Measurements from ENCODE around the gene TOMT.

TOMT gene

DNA sequence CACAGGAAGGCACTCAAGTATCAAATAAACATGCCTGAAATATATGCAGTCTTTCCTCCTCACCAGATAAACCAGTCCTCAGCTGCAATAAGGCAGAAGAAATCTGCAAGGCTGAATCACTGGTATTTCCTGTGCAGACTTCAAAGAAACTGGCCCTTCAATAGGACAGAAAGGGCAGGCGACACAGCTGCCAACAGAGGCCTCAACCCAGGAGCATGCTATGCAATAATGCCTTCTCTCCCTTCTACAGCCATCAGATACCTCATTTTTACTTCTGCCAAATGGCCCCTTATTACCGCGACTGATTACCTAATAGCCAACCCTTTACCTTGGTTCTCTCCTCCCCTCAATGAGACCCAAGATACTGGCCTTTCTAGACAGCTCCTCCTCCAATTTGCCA lies 33.4 kb upstream of the TOMT start:
- Histone ChIP-seq H3K9me3 (ENCODE audit: severe bottlenecking) (no peaks in the 10 kb centered on the region), H3K4me3 (ENCODE audit: severe bottlenecking) (no peak overlapping the region), H3K4me1 (ENCODE audit: insufficient read depth, poor library complexity, severe bottlenecking) (peaks cover 40% of the 10 kb centered on the region), H3K27ac (ENCODE audit: poor library complexity, severe bottlenecking) (peak overlapping the region; percentile 89), H3K27me3 (ENCODE audit: insufficient read depth, poor library complexity, severe bottlenecking) (no peaks in the 10 kb centered on the region), H3K36me3 (ENCODE audit: low read depth) (peaks cover 55% of the 10 kb centered on the region)
- peak; percentile 77 for ATAC-seq (ENCODE audit: low read depth)
- no peak for DNase-seq (ENCODE audit: low spot score)
- TF ChIP-seq, protein P1, sequence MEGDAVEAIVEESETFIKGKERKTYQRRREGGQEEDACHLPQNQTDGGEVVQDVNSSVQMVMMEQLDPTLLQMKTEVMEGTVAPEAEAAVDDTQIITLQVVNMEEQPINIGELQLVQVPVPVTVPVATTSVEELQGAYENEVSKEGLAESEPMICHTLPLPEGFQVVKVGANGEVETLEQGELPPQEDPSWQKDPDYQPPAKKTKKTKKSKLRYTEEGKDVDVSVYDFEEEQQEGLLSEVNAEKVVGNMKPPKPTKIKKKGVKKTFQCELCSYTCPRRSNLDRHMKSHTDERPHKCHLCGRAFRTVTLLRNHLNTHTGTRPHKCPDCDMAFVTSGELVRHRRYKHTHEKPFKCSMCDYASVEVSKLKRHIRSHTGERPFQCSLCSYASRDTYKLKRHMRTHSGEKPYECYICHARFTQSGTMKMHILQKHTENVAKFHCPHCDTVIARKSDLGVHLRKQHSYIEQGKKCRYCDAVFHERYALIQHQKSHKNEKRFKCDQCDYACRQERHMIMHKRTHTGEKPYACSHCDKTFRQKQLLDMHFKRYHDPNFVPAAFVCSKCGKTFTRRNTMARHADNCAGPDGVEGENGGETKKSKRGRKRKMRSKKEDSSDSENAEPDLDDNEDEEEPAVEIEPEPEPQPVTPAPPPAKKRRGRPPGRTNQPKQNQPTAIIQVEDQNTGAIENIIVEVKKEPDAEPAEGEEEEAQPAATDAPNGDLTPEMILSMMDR (IDR thresholded peaks at IDR 0.05; ENCODE audit: poor library complexity, severe bottlenecking), result no peak

DNA sequence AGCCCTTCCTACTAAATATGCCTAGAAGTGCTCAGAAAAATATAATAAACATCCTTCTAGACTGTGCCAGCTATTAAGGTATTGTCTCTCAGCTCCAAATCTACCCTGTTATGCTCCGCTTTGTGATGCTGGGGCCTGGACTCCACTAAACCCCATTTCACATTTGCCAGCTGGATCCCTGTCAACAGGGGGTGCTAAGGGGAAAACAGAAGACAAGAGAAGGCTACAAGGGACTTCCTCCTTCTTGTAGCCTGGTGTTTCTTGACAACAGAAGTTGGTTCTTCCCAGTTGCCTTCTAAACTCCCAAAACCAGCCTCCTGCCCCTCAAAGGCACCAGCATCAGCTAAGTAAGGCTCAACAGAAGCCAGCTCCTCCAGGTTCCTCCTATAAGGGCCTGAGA lies 30.6 kb upstream of the TOMT start:
- Histone ChIP-seq H3K27ac (ENCODE audit: poor library complexity, severe bottlenecking) (peak overlapping the region; percentile 6), H3K4me1 (ENCODE audit: insufficient read depth, poor library complexity, severe bottlenecking) (peaks cover 39% of the 10 kb centered on the region), H3K4me3 (ENCODE audit: severe bottlenecking) (no peak overlapping the region), H3K36me3 (ENCODE audit: low read depth) (peaks cover 33% of the 10 kb centered on the region), H3K27me3 (ENCODE audit: insufficient read depth, poor library complexity, severe bottlenecking) (no peaks in the 10 kb centered on the region), H3K9me3 (ENCODE audit: severe bottlenecking) (no peaks in the 10 kb centered on the region)
- TF ChIP-seq, protein P1 (IDR thresholded peaks at IDR 0.05; ENCODE audit: poor library complexity, severe bottlenecking), result peak; percentile 10
- DNase-seq (ENCODE audit: low spot score) (no peak), ATAC-seq (ENCODE audit: low read depth) (no peak)

DNA sequence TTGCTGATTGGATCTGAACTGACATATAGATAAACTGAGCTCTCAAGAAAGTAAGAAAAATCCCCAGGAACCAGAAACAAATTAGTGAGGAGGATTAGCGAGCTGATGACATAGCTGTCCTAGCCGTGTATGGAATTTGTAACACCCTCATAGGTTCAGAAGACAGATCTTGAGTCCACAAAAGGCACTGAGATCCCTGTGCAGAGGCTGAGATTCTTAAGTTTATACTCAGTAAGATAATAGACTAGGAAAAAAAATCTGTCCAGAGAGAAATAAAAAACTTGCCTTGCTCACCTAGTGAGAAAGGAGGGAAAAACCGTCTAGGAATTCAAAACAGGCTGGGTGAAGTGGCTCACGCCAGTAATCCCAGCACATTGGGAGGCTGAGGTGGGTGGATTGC lies 30.0 kb upstream of the TOMT start:
- Histone ChIP-seq H3K9me3 (ENCODE audit: severe bottlenecking) (no peaks in the 10 kb centered on the region), H3K27me3 (ENCODE audit: insufficient read depth, poor library complexity, severe bottlenecking) (no peaks in the 10 kb centered on the region), H3K36me3 (ENCODE audit: low read depth) (peaks cover 33% of the 10 kb centered on the region), H3K27ac (ENCODE audit: poor library complexity, severe bottlenecking) (peak overlapping the region; percentile 6), H3K4me3 (ENCODE audit: severe bottlenecking) (no peak overlapping the region), H3K4me1 (ENCODE audit: insufficient read depth, poor library complexity, severe bottlenecking) (peaks cover 32% of the 10 kb centered on the region)
- TF ChIP-seq, protein P1 (IDR thresholded peaks at IDR 0.05; ENCODE audit: poor library complexity, severe bottlenecking), result no peak
- no peak for ATAC-seq (ENCODE audit: low read depth)
- no peak for DNase-seq (ENCODE audit: low spot score)

DNA sequence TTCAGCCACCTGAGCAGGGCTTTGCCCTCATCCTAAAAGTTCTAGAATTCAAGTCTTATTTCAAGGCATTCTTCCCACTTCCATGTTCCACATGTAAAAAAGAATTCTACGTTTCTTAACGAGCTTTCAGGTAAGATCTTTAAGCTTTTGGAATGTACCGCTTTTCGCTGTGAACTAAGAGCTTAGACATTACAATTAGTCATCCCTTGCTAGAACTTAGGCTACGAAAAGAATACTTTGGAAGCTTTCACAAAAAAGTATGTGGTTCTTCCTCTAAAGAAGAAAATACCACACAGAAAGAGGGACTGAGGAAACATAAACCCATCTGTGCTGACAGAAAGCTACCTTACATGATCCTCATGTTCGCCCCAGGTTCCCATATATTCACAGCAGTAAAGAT lies 27.2 kb upstream of the TOMT start:
- Histone ChIP-seq H3K36me3 (ENCODE audit: low read depth) (peaks cover 30% of the 10 kb centered on the region), H3K27ac (ENCODE audit: poor library complexity, severe bottlenecking) (peak overlapping the region; percentile 68), H3K9me3 (ENCODE audit: severe bottlenecking) (no peaks in the 10 kb centered on the region), H3K4me3 (ENCODE audit: severe bottlenecking) (peak overlapping the region; percentile 56), H3K27me3 (ENCODE audit: insufficient read depth, poor library complexity, severe bottlenecking) (no peaks in the 10 kb centered on the region), H3K4me1 (ENCODE audit: insufficient read depth, poor library complexity, severe bottlenecking) (peaks cover 12% of the 10 kb centered on the region)
- TF ChIP-seq, protein P1 (IDR thresholded peaks at IDR 0.05; ENCODE audit: poor library complexity, severe bottlenecking), result no peak
- ATAC-seq (ENCODE audit: low read depth), result no peak
- no peak for DNase-seq (ENCODE audit: low spot score)

DNA sequence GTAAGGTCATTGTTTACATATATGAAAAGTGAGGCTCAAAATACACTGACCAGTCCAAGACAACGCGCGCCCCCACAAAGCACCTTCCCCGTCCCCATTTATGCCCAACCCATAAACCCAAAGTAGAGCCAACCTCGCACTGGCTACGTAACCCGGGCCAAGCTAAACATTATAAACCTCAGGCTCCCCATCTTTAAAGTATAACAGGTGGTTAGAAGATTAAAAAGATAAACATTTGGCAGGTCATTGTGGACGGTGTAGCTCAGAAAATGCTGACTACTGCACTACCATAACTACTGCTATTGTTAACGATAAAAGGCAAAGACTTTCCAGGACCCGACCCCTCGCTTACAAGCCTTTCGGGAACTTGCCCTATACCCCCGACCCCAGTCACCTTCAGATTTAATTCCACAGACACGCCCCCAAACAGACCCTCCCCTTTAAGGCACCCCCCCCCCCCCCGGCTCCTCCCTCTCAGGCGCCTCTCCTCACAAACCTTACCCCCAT lies 25.9 kb upstream of the TOMT start:
- H3K9me3 ChIP-seq (ENCODE audit: severe bottlenecking), result no peaks in the 10 kb centered on the region

More for the DNA sequence above, 25.9 kb upstream of the TOMT start:
- Histone ChIP-seq H3K27me3 (ENCODE audit: insufficient read depth, poor library complexity, severe bottlenecking) (no peaks in the 10 kb centered on the region), H3K4me1 (ENCODE audit: insufficient read depth, poor library complexity, severe bottlenecking) (peaks cover 25% of the 10 kb centered on the region), H3K36me3 (ENCODE audit: low read depth) (peaks cover 23% of the 10 kb centered on the region), H3K27ac (ENCODE audit: poor library complexity, severe bottlenecking) (peak overlapping the region; percentile 68), H3K4me3 (ENCODE audit: severe bottlenecking) (peak overlapping the region; percentile 56)
- DNase-seq (ENCODE audit: low spot score) (no peak), ATAC-seq (ENCODE audit: low read depth) (no peak; the same call in 2 of the 3 replicates)
- TF ChIP-seq, protein P1 (IDR thresholded peaks at IDR 0.05; ENCODE audit: poor library complexity, severe bottlenecking), result no peak
